GM18508 (cell line): ENCODE data around the gene KAZN.

Source experiments
- ATAC-seq: cut with Tn5 transposase; IDR thresholded peaks from one replicate; pipeline ENCODE4 v1.9.1; 2021; ENCODE audit warnings: moderate number of reproducible peaks; ENCODE audit not compliant: insufficient read depth, unreplicated experiment

KAZN gene

DNA sequence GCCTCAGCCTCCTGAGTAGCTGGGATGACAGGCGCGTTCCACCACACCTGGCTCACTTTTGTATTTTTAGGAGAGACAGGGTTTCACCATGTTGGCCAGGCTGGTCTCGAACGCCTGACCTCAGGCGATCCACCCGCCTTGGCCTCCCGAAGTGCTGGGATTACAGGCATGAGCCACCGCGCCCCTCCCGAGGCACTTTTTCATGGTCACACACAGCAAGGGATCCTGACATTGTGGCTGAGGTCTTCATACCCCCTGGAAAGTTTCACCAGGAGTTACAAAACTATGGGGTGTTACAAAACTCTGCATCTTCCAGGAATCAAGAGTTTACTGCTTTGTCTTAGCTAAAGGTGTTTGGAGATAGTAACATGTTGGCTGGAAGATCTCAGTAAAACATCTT, 320.8 kb downstream of the KAZN start:
- ATAC-seq = no peak

GRCh38 chr1:14919751-14920150, 321.3 kb downstream of the KAZN start:
- ATAC-seq = no peak

DNA sequence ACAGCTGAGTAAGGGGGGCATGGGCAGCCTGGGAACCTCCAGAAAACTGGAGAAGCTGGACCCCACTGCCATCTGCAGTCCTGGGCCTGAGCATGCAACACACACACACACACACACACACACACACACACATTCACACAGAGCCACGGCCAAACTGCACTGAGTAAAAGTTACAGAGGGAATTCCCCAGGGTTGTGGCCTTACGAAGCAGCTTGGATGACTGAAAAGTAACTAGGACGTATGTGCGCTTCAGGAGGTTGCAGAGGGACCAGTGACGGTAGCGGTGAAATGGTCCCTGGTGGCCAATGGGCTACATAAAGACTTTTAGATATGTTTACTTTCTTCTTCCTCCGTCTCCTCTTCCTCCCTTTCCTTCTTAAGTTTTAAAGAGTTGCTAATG, 322.6 kb downstream of the KAZN start:
- no peak for ATAC-seq

DNA sequence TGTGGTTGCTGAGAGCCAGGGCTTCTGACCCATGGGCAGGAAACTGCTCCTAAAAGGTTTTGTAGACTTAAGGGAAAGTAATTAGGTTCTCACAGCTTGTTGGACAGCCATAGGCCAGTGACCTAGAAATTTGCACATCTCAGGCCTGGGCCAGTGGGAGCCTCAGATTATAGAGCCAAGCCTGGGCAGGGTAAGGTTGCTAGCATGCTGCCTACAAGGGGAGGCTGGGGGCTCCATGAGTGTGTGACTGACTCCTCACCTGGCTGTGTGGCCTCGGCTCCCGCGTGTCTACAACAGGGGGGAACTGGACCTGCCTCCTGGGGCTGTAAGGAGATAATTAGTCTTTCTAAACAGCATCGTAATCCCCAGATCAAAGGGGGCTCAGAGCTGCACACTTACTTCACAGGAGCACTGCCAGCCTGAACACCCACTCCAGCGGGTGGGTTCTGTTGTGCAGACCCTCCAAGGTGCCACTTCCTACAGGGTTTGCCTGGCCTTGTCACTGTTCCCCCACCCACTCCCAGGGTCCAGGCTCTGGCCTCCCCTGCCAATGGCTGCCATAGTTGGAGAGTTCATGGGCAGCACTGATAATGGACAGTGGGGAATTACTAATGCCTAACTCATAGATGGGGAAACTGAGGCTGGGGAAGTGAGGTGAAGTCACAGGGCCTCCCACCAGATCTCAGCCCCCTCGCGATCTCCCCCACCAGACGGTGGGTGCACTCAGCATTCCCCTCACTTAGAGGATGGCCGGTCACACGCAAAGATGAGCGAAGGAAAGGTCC, 324.6 kb downstream of the KAZN start:
- ATAC-seq = no peak

GRCh38 chr1:14923727-14924452, 325.4 kb downstream of the KAZN start:
- no peak for ATAC-seq

- ATAC-seq = no peak
Observed at GRCh38 chr1:14924455-14925331, 326.2 kb downstream of the KAZN start.

DNA sequence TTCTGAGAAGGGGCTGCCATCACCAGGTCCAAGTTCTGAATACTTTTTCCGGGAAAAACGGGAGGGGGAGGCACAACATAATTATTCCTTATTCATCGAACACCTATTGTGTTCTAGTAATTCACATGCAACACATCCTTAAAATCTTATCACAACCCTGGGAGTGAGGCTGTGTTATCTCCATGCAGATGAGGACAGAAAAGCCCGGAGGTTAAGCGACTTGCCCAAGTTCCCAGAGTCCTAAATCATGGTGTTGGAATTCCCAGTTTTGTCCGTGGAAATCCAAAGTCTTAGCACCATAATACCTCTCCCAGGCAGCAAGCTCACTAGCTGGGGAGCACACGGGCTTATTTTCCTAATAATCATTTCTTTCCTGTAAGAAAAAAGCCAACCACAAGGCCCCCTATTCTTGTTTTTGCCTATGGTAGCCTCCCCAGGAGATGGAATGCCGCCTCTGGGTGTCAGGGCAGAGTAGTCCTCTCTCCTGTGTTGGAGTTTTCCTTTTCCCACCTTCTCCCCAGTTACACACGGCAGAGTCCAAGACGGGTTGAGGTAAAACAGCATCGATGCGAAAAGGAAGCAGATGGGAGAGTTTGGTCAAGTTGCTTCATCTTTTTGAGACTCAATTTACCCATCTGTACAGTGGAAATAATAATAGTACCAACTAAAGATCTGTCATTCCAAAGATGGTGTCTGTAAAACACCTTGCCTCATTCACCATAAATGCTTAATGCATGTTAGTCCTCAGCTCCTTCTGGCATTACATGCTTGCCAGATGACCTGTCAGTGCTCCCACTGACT, 327.1 kb downstream of the KAZN start:
- ATAC-seq = no peak

- ATAC-seq = no peak
Observed at GRCh38 chr1:14926229-14926628, 327.7 kb downstream of the KAZN start.

GRCh38 chr1:14926818-14927575, 328.5 kb downstream of the KAZN start:
- no peak for ATAC-seq

- ATAC-seq = no peak
Observed at GRCh38 chr1:14928412-14928811, 329.9 kb downstream of the KAZN start.

- ATAC-seq = no peak
Observed at GRCh38 chr1:14928886-14929546, 330.5 kb downstream of the KAZN start.

DNA sequence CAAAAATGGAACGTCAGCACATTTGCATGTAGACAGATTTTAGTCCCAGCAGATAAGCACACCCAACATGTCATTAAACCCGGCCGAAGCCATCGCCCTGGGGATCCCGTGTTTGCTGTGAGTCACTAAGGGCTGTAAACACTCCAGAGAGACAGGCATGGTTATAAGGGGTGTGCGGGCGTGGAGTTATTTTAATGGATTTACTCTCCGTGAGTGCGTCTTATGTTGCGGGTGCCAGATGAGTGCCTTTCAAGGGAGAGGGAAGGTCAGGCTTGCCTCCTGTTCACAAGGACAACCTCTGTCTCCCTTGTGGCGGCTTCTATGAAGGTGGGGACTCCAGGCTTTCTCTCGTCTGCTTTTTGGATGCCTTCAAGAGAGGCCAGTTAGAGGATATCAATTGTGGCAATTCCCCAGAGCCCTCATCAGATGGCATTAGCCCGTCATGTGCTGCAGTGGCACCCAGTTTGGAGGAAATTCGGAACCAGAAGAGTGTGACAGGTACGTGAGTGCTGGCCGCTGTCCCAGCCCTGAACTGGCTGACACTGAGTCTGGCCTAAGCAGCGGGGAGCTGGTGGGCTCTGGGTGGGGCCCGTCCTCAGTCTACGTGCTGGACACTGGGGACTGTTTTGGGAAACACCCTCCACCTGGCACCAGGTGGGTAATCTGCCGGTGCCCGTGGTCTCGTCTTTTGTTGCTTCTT, 331.2 kb downstream of the KAZN start:
- no peak for ATAC-seq

GRCh38 chr1:14930247-14930965, 331.9 kb downstream of the KAZN start:
- ATAC-seq = no peak

GRCh38 chr1:14932034-14932638, 333.7 kb downstream of the KAZN start:
- ATAC-seq = no peak

DNA sequence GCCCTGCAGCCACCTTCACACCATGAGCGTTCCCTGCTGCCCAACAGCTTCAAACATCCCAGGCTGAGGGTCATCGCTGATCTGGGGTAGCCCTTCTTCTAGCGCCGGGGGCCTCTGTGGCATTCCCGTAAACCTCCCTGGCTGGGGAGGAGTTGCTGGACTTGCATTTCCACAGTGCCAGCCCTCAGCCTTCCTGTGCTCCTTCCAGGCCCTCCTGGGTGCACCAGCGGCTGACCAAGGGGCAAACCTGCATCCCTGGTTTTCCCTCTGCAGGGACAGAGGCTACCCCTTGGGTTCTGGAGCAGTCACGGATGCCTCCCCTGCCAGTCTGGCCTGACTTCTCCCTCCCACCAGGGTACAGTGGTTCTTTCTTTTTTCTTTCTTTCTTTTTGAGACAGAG, 336.4 kb downstream of the KAZN start:
- ATAC-seq = no peak

- no peak for ATAC-seq
Observed at GRCh38 chr1:14936815-14937214, 338.3 kb downstream of the KAZN start.

DNA sequence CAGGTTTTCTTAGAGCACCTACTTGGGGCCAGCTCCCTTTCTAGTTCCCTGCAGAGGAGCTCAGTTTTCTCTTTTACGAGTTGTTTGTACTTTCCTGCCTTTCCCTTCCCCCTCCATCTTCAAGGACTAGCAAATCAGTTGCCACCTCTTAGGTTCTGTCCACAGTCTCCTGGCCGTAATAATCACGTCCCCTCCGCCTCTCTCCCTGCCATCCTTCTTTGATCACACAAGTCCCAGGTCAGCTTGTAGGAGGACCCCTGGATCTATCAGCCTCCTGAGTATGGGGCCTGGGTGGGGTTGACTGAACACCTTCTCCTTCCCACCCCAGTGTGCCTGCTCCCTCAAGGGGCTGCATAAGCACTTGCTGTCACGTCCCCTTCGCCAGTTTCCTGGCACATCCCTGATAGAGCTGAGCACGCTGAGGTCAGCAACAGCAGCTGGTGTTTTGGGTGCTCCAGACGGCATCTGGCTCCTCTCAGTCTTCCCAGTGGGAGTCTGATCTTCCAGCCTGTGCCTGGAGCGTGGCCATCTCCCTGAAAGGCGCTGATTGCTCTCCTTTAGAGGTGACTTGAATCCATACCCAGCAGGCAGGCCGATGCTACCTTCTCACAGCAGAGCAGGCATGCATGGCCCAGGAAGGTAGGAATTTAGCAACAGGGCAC, 338.9 kb downstream of the KAZN start:
- no peak for ATAC-seq
